NT2/D1 (cell line): ENCODE measurements around the gene DIAPH2.
"Not testable (repeated sequence)": the region's sequence is repeated elsewhere in the genome, so short reads cannot be mapped to it uniquely, and the experiment has no call there.

Experiments
- SUZ12 ChIP-seq: IDR thresholded peaks from 2 replicates; pipeline ENCODE4 v1.6.1; 2011; ENCODE audit not compliant: insufficient read length, insufficient read depth; ENCODE audit errors: extremely low read depth
- YY1 ChIP-seq: IDR thresholded peaks from 2 replicates; pipeline ENCODE4 v1.6.1; 2011; ENCODE audit not compliant: insufficient read length, insufficient read depth
- ZNF274 ChIP-seq: IDR thresholded peaks from 2 replicates; pipeline ENCODE4 v1.6.1; 2011; ENCODE audit warnings: mild to moderate bottlenecking, low read depth, low read length

- not testable (repeated sequence) for TF ChIP-seq ZNF274, SUZ12, YY1
Measured at GRCh38 chrX:96859422-96859821, 174.8 kb downstream of the DIAPH2 start.
